ENCODE measurements around the gene DGCR2.

DNA sequence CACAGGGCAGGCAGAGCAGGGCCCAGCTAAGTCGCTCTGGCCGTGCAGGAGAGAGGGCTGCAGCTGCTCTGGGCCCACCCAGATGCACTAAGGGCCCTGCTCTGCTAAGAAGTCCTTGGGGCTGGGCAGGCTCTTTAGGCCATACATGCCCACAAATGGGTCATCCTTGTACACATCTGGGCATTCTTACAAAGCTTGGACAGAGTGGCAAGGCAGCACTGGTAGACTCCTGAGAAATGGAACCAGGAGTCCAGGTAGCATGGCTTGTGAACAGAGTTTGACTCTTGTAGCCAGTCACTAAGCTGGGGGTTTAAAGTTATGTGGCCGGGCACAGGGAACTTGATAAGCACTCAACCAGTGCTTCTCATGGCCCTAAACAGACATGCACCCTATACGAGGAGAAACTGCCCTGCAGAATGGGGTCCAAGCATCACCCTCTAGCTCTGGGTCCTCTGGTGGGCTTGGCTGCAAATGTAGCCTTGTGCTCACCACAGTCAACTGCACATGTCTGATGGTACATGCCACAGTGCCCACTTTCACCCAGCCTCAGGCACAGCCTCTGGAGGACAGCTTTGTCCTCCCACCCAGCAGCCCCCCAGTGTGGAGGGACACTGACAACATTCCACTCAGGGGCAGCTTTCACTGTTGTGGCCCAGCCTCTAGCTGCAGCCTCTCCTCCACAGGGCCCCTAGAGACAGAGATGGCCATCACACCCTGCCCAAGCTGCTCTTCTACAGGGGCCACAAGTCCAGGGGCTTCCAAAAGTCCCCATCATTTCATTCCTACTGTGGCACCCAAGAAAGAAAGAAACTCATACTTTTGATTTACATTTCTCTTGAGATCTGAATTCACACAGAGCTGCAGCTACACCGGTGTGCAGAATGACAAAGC, 75.2 kb downstream of the DGCR2 start:
- TF ChIP-seq CTCF (IDR thresholded peaks at IDR 0.05; ENCODE audit: borderline replicate concordance, extremely low read depth, low read length, poor library complexity, severe bottlenecking) (no peak), EZH2 (IDR thresholded peaks at IDR 0.05; ENCODE audit: borderline replicate concordance, low read depth, low read length, severe bottlenecking) (no peak)

Measured in DND-41 (cell line).